ENCODE data around the gene TMSB15B.
"Not testable (repeated sequence)": the region's sequence is repeated elsewhere in the genome, so short reads cannot be mapped to it uniquely, and the experiment has no call there.

- not testable (repeated sequence) for TF ChIP-seq POLR2A (IDR thresholded peaks at IDR 0.05)
- TF ChIP-seq, protein P1, sequence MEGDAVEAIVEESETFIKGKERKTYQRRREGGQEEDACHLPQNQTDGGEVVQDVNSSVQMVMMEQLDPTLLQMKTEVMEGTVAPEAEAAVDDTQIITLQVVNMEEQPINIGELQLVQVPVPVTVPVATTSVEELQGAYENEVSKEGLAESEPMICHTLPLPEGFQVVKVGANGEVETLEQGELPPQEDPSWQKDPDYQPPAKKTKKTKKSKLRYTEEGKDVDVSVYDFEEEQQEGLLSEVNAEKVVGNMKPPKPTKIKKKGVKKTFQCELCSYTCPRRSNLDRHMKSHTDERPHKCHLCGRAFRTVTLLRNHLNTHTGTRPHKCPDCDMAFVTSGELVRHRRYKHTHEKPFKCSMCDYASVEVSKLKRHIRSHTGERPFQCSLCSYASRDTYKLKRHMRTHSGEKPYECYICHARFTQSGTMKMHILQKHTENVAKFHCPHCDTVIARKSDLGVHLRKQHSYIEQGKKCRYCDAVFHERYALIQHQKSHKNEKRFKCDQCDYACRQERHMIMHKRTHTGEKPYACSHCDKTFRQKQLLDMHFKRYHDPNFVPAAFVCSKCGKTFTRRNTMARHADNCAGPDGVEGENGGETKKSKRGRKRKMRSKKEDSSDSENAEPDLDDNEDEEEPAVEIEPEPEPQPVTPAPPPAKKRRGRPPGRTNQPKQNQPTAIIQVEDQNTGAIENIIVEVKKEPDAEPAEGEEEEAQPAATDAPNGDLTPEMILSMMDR (IDR thresholded peaks at IDR 0.05): not testable (repeated sequence)
Observed at GRCh38 chrX:103960599-103960998, 1.8 kb upstream of the TMSB15B start.
